GM12892 (cell line): Measurements from ENCODE around the gene CAMTA1.

Experiments
- POLR2A ChIP-seq: IDR thresholded peaks from 2 replicates; pipeline ENCODE4 v1.6.1; 2011; ENCODE audit warnings: low read depth, low read length, control low read depth
- POLR2AphosphoS5 ChIP-seq: IDR thresholded peaks from 2 replicates; pipeline ENCODE4 v1.6.1; 2011; ENCODE audit warnings: low read depth, low read length, control low read depth
- TAF1 ChIP-seq: IDR thresholded peaks from 2 replicates; pipeline ENCODE4 v1.6.1; 2011; ENCODE audit warnings: low read depth, mild to moderate bottlenecking, control low read depth, low read length, borderline replicate concordance

GRCh38 chr1:7695497-7696117, 910.4 kb downstream of the CAMTA1 start:
- TF ChIP-seq TAF1 (no peak), POLR2AphosphoS5 (no peak), POLR2A (no peak)
